AML-193 (cell line): ENCODE data around the gene SH3RF3.
A peak's percentile ranks its signal among the peaks of the same experiment; 100 is the strongest.

Experiments used
- DNase-seq, 2 experiments: peaks; one replicate each; lab custom pipeline; 2025; lab: John Stamatoyannopoulos, UW

The SH3RF3 gene

GRCh38 chr2:109239720-109240119, 110.7 kb downstream of the SH3RF3 start:
- DNase-seq, result no peak

GRCh38 chr2:109242210-109242653, 113.2 kb downstream of the SH3RF3 start:
- no peak for DNase-seq

GRCh38 chr2:109242654-109243331, 113.8 kb downstream of the SH3RF3 start:
- DNase-seq, result no peak

GRCh38 chr2:109243526-109244303, 114.7 kb downstream of the SH3RF3 start:
- DNase-seq, result no peak

- DNase-seq, result no peak
These were observed 115.2 kb downstream of the SH3RF3 start for GRCh38 chr2:109244304-109244582.

- no peak for DNase-seq
These were observed 115.9 kb downstream of the SH3RF3 start for GRCh38 chr2:109244750-109245382.

- DNase-seq, result no peak
These were observed 117.2 kb downstream of the SH3RF3 start for GRCh38 chr2:109246176-109246575.

- DNase-seq, result no peak
These were observed 117.6 kb downstream of the SH3RF3 start for GRCh38 chr2:109246616-109247015.

GRCh38 chr2:109247340-109247739, 118.3 kb downstream of the SH3RF3 start:
- no peak for DNase-seq

- no peak for DNase-seq
These were observed 118.8 kb downstream of the SH3RF3 start for GRCh38 chr2:109247812-109248211.

- no peak for DNase-seq
These were observed 119.6 kb downstream of the SH3RF3 start for GRCh38 chr2:109248590-109248989.

GRCh38 chr2:109253217-109253616, 124.2 kb downstream of the SH3RF3 start:
- no peak for DNase-seq

GRCh38 chr2:109254174-109254904, 125.3 kb downstream of the SH3RF3 start:
- no peak for DNase-seq

- DNase-seq, result peak in 1 of 2 experiments; percentile 11
These were observed 126.6 kb downstream of the SH3RF3 start for GRCh38 chr2:109255654-109256053.

GRCh38 chr2:109256111-109256510, 127.1 kb downstream of the SH3RF3 start:
- no peak for DNase-seq

GRCh38 chr2:109256921-109257320, 127.9 kb downstream of the SH3RF3 start:
- DNase-seq, result no peak

- DNase-seq, result no peak
These were observed 128.6 kb downstream of the SH3RF3 start for GRCh38 chr2:109257653-109258052.

- DNase-seq, result no peak
These were observed 129.4 kb downstream of the SH3RF3 start for GRCh38 chr2:109258376-109258775.

GRCh38 chr2:109258905-109259540, 130.0 kb downstream of the SH3RF3 start:
- no peak for DNase-seq

- no peak for DNase-seq
These were observed 130.7 kb downstream of the SH3RF3 start for GRCh38 chr2:109259671-109260070.

GRCh38 chr2:109260116-109260855, 131.3 kb downstream of the SH3RF3 start:
- DNase-seq, result no peak
